ENCODE data around the gene GABPB1. TPM values are rescaled to one million over a fixed set of nuclear protein-coding genes. Genes with fewer than 3 reads are reported as not detected.

The GABPB1 gene
- total RNA-seq, 2 donors from 2014 or later = 32.0 to 37.5 TPM

- Mint-ChIP-seq H3K36me3 (ENCODE audit: low read depth) (no peaks in the 10 kb centered on the region), H3K9me3 (no peaks in the 10 kb centered on the region), H3K27ac (peak overlapping the region; percentile 75), H3K4me3 (no peak overlapping the region), H3K4me1 (peaks cover 23% of the 10 kb centered on the region), H3K27me3 (ENCODE audit: insufficient read depth) (no peaks in the 10 kb centered on the region)
- 88% methylated on average over 2 of the region's 2 CpGs; no CpG with 5 or more reads in 1 of the 2 experiments for WGBS, 2 experiments (ENCODE audit: insufficient coverage in 1 of 2, insufficient read length in 1 of 2)
- no peak overlapping the region for H3K9ac ChIP-seq (ENCODE audit: extremely low read depth, low read length, poor library complexity, severe bottlenecking)
- no peaks in the 10 kb centered on the region for H3K9me3 ChIP-seq (ENCODE audit: control insufficient read depth, low read length)
- H3K4me1 ChIP-seq (ENCODE audit: control insufficient read depth, insufficient read depth, low read length) = peaks cover 5% of the 10 kb centered on the region
- H3K36me3 ChIP-seq (ENCODE audit: control insufficient read depth, insufficient read depth, low read length) = no peaks in the 10 kb centered on the region
- peak; percentile 66 for DNase-seq
- TF ChIP-seq CTCF (conservative IDR thresholded peaks at IDR 0.05) = no peak
- no peaks in the 10 kb centered on the region for H3K27me3 ChIP-seq (ENCODE audit: control insufficient read depth, insufficient read depth, low read length, poor library complexity, severe bottlenecking)
- H3K4me3 ChIP-seq (ENCODE audit: low read length) = no peak overlapping the region
- H3K27ac ChIP-seq (ENCODE audit: low read depth, low read length) = no peak overlapping the region
These were observed 122.2 kb downstream of the GABPB1 start for GRCh38 chr15:50232791-50233190.

- H3K36me3 Mint-ChIP-seq (ENCODE audit: low read depth) = no peaks in the 10 kb centered on the region
- H3K4me3 ChIP-seq (ENCODE audit: low read length) = no peak overlapping the region
- no peaks in the 10 kb centered on the region for H3K9me3 ChIP-seq (ENCODE audit: control insufficient read depth, low read length)
- no peak for DNase-seq
- H3K27me3 ChIP-seq (ENCODE audit: control insufficient read depth, insufficient read depth, low read length, poor library complexity, severe bottlenecking) = no peaks in the 10 kb centered on the region
- no peaks in the 10 kb centered on the region for H3K27me3 Mint-ChIP-seq (ENCODE audit: insufficient read depth)
- no peak overlapping the region for H3K27ac Mint-ChIP-seq
- H3K4me1 Mint-ChIP-seq = peaks cover 23% of the 10 kb centered on the region
- no peak overlapping the region for H3K4me3 Mint-ChIP-seq
- no peak overlapping the region for H3K27ac ChIP-seq (ENCODE audit: low read depth, low read length)
- TF ChIP-seq CTCF (conservative IDR thresholded peaks at IDR 0.05) = no peak
- H3K4me1 ChIP-seq (ENCODE audit: control insufficient read depth, insufficient read depth, low read length) = peaks cover 5% of the 10 kb centered on the region
- no peaks in the 10 kb centered on the region for H3K36me3 ChIP-seq (ENCODE audit: control insufficient read depth, insufficient read depth, low read length)
- no peak overlapping the region for H3K9ac ChIP-seq (ENCODE audit: extremely low read depth, low read length, poor library complexity, severe bottlenecking)
- no peaks in the 10 kb centered on the region for H3K9me3 Mint-ChIP-seq
These were observed 123.2 kb downstream of the GABPB1 start for GRCh38 chr15:50231761-50232160.

DNA sequence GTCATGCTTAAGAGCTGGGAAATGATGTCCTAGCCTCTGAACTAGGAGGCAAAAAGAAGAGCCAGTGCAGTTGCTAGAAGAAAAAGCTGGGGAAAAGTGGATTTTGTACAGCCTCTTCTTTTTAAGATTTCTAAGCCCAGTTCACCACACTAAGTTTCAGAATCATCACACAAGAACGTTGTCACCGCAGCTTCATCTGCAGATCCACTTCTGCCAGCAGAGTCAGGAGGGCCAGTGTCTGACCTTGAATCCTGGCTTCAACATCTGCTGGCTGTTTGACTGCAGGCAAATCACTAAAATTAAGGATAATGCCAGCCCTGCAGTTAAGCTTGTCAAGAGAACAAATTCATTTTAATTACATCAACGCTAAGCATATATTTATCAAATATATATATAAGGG is 125.7 kb downstream of the GABPB1 start:
- no peak overlapping the region for H3K4me3 Mint-ChIP-seq
- Histone ChIP-seq H3K9ac (ENCODE audit: extremely low read depth, low read length, poor library complexity, severe bottlenecking) (no peak overlapping the region), H3K9me3 (ENCODE audit: control insufficient read depth, low read length) (no peaks in the 10 kb centered on the region), H3K36me3 (ENCODE audit: control insufficient read depth, insufficient read depth, low read length) (no peaks in the 10 kb centered on the region), H3K27ac (ENCODE audit: low read depth, low read length) (no peak overlapping the region), H3K4me1 (ENCODE audit: control insufficient read depth, insufficient read depth, low read length) (peaks cover 5% of the 10 kb centered on the region), H3K4me3 (ENCODE audit: low read length) (no peak overlapping the region), H3K27me3 (ENCODE audit: control insufficient read depth, insufficient read depth, low read length, poor library complexity, severe bottlenecking) (no peaks in the 10 kb centered on the region)
- no peak for TF ChIP-seq CTCF (conservative IDR thresholded peaks at IDR 0.05)
- no peaks in the 10 kb centered on the region for H3K36me3 Mint-ChIP-seq (ENCODE audit: low read depth)
- no peak overlapping the region for H3K27ac Mint-ChIP-seq
- 80 to 92% methylated on average over 2 of the region's 3 CpGs for WGBS, 2 experiments (ENCODE audit: insufficient coverage in 1 of 2, insufficient read length in 1 of 2)
- peaks cover 18% of the 10 kb centered on the region for H3K4me1 Mint-ChIP-seq
- no peak for DNase-seq
- H3K9me3 Mint-ChIP-seq = no peaks in the 10 kb centered on the region
- no peaks in the 10 kb centered on the region for H3K27me3 Mint-ChIP-seq (ENCODE audit: insufficient read depth)

Measured in endodermal cell (in vitro differentiated cells).